NCI-H2227 treated with DMSO at 0.1 percent for 48 hours (cell line): ENCODE results near the gene SPTAN1.
A peak's percentile ranks its signal among the peaks of the same experiment; 100 is the strongest.
"Not testable (repeated sequence)": the region's sequence is repeated elsewhere in the genome, so short reads cannot be mapped to it uniquely, and the experiment has no call there.

ENCODE experiments used
- DNase-seq: peaks from one replicate; lab custom pipeline; 2025; lab: John Stamatoyannopoulos, UW

SPTAN1 gene

GRCh38 chr9:128552153-128552743 lies at the start of gene SPTAN1:
Gene SPTAN1, plus strand, starts transcription at chr9:128552587. Its CDS starts 14,154 bp downstream, at chr9:128566741.
- peak; percentile 74 for DNase-seq

DNA sequence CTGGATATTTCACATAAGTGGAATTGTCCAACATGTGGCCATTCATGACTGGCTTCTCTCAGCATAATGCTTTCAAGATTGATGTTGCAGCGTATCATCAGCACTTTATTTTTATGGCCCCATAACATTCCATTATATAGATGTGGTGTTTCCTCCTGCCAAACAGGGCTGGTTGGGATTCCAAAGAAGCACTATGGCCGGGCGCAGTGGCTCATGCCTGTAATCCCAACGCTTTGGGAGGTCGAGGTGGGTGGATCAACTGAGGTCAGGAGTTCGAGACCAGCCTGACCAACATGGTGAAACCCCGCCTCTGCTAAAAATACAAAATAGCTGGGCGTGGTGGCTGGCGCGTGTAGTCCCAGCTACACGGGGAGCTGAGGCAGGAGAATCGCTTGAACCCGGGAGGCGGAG lies 49.0 kb upstream of the SPTAN1 start:
- not testable (repeated sequence) for DNase-seq

DNA sequence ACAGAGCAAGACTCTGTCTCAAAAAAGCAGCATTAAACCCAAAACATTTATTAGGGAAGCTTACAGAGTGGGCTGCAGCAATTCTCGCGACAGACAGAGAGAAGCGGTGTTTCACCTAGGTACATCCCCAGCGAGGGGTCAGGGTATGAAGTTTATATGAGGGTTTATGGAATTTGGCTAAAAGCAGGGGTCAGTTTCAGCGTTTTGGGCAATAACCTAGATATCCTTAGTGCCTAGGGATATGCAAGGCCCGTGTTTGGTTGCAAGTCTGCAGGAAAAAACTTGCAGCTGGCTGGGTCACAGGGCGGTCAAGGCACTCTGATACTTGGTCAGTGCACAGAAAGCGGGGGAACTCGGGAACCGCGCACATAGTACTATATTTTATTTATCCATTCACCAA lies 48.5 kb upstream of the SPTAN1 start:
- DNase-seq = no peak

- peak; percentile 88 for DNase-seq
These were observed 47.6 kb upstream of the SPTAN1 start, which contains the start of gene GLE1 for GRCh38 chr9:128504485-128505413. Gene GLE1, plus strand, starts transcription at chr9:128504719. Its CDS starts 87 bp downstream, at chr9:128504806.

- DNase-seq = no peak
These were observed 47.0 kb upstream of the SPTAN1 start for GRCh38 chr9:128505414-128505765.

- not testable (repeated sequence) for DNase-seq
These were observed 46.5 kb upstream of the SPTAN1 start for GRCh38 chr9:128505906-128506305.

DNA sequence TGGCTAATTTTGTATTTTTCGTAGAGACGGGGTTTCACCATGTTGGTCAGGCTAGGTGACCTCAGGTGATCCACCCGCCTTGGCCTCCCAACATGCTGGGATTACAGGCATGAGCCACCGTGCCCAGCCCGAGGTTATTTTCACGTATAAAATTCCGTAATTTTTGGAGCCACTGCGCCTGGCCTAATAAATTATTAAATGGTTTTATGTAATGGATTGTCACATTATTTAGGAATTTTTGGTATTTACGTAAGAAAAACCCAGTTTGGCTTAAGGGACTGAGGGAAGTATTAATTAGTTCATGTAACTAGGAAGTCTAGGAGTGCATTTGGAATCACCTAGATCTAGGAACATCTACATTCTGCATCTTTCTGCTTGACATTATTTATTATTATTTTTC lies 39.6 kb upstream of the SPTAN1 start:
- no peak for DNase-seq

- no peak for DNase-seq
These were observed 30.4 kb upstream of the SPTAN1 start for GRCh38 chr9:128521956-128522355.

- DNase-seq = peak; percentile 53
These were observed 29.0 kb upstream of the SPTAN1 start for GRCh38 chr9:128523199-128523925.

DNA sequence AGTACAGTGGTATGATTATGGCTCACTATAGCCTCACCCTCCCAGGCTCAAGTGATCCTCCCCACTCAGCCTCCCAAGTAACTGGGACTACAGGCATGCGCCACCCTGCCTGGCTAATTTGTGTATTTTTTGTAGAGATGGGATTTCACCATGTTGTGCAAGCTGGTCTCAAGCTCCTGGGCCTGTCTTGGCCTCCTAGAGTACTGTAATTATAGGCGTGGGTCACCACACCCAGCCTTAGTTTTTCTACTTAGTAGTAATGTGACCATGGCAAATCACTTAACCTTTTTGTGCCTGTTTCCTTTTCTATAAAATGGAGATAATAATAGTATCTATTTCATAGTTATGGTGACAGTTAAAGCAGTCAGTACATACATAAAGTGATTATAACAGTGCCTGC lies 25.7 kb upstream of the SPTAN1 start:
- DNase-seq = no peak

GRCh38 chr9:128528445-128529160 lies 23.8 kb upstream of the SPTAN1 start:
- DNase-seq = no peak

GRCh38 chr9:128529191-128529590 lies 23.2 kb upstream of the SPTAN1 start:
- no peak for DNase-seq

DNA sequence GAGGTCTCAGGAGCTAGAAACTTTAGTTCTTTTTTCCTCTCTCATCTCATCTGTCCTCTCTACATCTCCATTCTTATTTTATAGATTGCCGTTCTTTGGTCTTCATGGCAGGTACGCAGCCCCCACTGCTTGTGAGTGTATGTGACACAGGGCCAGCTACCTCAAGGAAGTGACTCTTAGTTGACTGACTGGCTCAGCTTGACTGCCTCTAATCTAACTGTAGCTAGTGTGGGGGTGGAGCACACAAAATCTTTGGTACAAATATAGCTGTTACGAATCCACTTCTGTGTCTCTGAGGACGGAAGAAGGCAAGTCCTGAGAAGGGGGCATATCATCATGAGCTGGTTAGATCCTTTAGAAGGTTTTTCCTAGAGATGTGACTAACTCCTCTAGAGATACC lies 19.8 kb upstream of the SPTAN1 start:
- no peak for DNase-seq

- DNase-seq = no peak
These were observed 11.6 kb upstream of the SPTAN1 start for GRCh38 chr9:128540634-128541360.

- DNase-seq = no peak
These were observed 5.9 kb upstream of the SPTAN1 start for GRCh38 chr9:128546504-128546903.

GRCh38 chr9:128548876-128549275 lies 3.5 kb upstream of the SPTAN1 start:
- DNase-seq = no peak

GRCh38 chr9:128550226-128550625 lies 2.2 kb upstream of the SPTAN1 start:
- no peak for DNase-seq

DNA sequence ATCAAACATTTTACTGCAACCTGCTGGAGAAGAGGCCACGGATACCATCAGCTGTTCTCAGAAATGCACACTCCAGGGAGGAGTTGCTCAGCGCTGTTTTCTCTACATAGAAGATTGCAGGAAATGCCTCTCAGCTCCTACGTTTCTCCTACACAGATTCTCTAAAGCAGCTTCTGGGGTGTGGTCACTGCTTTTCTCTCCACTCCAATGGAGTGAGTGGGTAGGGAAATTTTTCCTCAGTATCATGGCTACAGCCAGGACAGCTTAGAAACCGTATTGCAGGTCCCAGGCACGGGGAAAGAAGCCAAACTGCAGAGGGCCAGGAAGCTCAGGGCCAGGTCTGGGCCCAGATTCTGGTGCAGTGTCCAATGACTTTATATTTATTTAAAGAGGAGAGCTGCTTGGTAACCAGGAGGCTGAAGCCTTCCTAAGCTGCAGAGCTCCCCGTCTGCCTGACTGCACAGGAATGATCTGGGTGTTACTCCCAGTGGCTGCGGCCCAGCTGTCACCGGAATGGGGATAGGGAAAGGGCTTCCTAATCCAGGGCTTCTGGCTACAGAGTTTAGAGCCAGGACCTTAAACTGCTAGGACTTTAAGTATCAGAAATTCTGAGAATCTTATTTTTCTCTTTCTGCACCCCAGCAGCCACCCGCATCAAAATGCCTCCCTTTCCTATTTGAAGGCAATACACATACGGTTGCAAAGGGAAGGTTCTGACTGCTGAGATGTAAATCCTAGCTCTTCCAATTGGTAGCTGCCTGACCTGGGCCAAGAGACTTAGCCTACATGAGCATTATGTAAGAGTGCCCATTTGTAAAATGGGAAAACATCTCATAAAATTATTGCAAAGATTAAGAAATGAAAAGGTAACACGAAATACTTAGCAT lies 1.4 kb upstream of the SPTAN1 start:
- DNase-seq = no peak

- no peak for DNase-seq
These were observed 682 bp upstream of the SPTAN1 start for GRCh38 chr9:128551657-128552152.
